ENCODE measurements around the gene NECAB3. TPM values are rescaled to one million over a fixed set of nuclear protein-coding genes. Genes with fewer than 3 reads are reported as not detected.
"Not testable (repeated sequence)": the region's sequence is repeated elsewhere in the genome, so short reads cannot be mapped to it uniquely, and the experiment has no call there.

The NECAB3 gene
- polyA plus RNA-seq, 3 donors: 11.4 to 15.0 (median 12.5) TPM

GRCh38 chr20:33698966-33699365 lies 24.7 kb upstream of the NECAB3 start:
- not testable (repeated sequence) for DNase-seq (ENCODE audit: low read depth in 3 of 3, low spot score in 2 of 3)

DNA sequence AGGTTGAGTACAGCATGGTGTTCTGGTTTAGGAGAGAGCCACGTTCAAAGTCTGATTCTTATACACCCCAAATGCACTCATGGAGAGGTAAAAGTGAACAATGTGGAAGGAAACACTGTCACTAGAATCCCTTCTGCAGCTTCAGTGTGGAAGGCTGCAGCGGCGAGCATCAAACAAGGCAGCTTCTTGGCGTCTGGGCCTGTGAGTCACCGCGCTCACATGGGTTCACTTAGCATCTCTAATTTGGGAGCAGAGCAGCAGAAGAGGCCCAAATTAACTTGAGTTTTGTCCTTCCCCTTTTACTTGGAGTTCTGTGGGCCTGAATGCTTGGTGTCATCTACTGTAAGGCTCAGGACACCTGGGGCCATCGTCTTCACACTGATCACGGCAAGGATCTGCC lies 22.9 kb upstream of the NECAB3 start:
- DNase-seq (ENCODE audit: low read depth in 3 of 3, low spot score in 2 of 3): no peak

DNA sequence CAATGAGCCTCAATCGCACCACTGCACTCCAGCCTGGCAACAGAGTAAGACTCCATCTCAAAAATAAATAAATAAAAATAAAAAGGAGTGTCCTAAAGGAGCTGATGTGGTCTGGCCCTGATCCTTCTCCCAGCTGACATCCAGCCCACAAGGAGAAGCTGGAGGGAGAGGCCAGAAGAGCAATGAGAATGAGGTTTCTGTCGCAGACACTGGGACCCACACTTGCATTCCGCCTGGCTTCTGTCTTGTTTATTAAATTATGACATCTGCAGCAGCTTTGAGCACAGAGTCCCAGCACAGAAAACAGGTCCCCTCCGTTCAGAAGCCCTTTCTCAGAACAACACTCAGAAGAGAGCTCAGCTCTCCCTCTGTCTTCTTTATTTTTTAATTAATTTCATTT lies 22.2 kb upstream of the NECAB3 start:
- no peak for DNase-seq (ENCODE audit: low read depth in 3 of 3, low spot score in 2 of 3)

- no peak for DNase-seq (ENCODE audit: low read depth in 3 of 3, low spot score in 2 of 3)
Measured at GRCh38 chr20:33694639-33695012, 20.4 kb upstream of the NECAB3 start.

DNA sequence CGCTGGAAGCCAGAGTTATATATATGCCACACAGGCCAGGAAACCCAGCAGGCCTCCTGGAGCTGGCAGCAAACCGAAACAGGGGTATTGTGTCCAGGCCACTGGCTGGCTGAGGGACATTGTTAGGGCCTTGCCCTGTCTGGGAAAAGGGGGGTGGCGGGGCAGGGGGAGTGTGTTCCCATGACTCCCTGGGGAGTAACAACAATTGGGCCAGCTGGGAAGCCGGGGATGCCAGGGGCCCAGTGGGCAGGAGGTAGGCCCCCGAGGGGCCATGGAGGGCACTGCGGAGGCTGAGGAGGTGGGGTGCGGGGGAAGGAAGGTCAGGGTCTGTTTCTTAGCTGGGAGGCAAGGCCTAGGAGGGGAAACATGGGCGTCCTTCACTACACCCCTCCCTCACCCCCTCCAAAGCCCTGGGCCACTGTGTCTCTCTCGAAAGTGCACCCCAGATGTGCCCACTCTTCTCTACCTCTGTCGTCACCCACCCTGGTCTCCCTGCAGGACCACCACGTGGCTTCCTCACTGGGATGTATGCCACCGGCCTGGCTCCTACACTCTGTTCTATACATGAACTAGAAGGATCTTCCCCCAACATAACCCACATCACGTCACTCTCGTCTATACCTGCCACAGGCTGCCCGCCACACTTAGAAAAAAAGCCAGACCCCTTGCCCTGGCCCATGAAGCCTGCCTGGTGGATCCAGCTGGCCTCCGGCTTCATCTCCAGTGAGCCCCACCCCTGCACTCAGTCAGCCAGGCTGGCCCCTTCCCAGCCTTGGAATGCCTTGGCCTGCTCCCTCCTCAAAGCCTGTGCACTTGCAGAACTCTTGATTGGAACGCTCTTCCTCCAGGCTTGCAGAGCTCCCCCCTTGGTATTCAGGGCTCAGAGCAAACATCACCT lies 19.8 kb upstream of the NECAB3 start:
- no peak for DNase-seq (ENCODE audit: low read depth in 3 of 3, low spot score in 2 of 3)

DNA sequence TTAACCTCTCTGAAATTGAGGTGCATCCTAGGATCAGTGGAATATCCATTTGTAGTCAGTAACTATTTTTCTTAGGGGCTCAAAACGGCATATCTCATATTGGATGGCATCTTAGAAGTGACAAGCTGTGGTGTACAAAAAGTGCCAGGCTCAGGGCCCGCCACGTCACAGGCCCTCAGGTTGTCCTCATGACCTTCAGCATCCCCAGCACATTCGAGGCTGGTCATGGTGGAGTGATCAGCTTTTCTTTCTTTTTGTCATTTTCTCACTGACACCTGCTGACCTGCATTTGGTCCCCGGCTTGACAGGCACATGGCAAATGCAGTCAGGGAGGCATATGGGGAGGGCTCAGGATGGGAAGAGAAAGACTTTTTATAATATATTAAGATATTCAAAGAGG lies 19.1 kb upstream of the NECAB3 start:
- DNase-seq (ENCODE audit: low read depth in 3 of 3, low spot score in 2 of 3): no peak

GRCh38 chr20:33689973-33690372 lies 15.7 kb upstream of the NECAB3 start:
- no peak for DNase-seq (ENCODE audit: low read depth in 3 of 3, low spot score in 2 of 3)

- no peak for DNase-seq (ENCODE audit: low read depth in 3 of 3, low spot score in 2 of 3)
Measured at GRCh38 chr20:33689493-33689892, 15.3 kb upstream of the NECAB3 start.

- DNase-seq (ENCODE audit: low read depth in 3 of 3, low spot score in 2 of 3): no peak
Measured at GRCh38 chr20:33688938-33689424, 14.8 kb upstream of the NECAB3 start.

GRCh38 chr20:33687993-33688937 lies 14.0 kb upstream of the NECAB3 start:
- no peak for DNase-seq (ENCODE audit: low read depth in 3 of 3, low spot score in 2 of 3)

DNA sequence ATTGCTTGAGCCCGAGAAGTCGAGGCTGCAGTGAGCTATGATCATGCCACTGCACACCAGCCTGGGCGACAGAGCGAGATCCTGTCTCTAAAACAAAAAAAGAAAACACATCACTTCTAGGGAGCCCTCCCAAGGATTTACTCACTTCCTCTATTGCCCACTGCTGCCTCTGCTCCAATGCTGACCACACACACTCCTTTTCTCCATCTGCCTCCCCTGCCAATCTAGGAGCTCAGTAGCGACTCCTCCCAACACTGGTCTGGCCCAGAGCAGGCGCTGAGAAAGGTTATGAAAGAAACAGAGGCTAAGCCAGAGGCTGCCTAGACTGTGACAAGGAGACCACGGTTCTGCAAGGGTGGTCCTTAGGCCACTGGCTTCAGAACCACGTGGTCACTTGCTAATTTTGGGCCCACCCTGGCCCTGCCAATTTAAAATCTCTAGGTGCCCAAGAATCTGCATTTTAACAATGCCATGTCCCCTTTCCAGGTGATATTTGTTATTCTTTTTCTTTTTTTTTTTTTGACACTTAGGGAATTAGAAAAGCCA lies 13.2 kb upstream of the NECAB3 start:
- no peak for DNase-seq (ENCODE audit: low read depth in 3 of 3, low spot score in 2 of 3)

DNA sequence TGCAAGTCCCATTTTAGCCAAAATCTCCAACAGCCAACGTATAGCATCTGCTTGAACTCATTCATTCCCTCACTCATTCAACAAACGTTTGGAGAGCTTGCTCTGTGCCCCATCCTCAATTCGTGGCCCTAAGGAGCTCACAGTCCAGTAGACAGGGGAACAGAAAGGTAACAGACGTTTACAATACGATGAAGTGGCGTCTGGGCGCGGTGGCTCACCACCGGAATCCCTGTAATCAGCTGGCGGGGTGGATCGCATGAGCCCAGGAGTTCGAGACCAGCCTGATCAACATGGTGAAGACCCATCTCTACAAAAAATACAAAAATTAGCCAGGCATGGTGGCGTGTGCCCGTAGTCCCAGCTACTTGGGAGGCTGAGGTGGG lies 12.7 kb upstream of the NECAB3 start:
- DNase-seq (ENCODE audit: low read depth in 3 of 3, low spot score in 2 of 3): no peak

DNA sequence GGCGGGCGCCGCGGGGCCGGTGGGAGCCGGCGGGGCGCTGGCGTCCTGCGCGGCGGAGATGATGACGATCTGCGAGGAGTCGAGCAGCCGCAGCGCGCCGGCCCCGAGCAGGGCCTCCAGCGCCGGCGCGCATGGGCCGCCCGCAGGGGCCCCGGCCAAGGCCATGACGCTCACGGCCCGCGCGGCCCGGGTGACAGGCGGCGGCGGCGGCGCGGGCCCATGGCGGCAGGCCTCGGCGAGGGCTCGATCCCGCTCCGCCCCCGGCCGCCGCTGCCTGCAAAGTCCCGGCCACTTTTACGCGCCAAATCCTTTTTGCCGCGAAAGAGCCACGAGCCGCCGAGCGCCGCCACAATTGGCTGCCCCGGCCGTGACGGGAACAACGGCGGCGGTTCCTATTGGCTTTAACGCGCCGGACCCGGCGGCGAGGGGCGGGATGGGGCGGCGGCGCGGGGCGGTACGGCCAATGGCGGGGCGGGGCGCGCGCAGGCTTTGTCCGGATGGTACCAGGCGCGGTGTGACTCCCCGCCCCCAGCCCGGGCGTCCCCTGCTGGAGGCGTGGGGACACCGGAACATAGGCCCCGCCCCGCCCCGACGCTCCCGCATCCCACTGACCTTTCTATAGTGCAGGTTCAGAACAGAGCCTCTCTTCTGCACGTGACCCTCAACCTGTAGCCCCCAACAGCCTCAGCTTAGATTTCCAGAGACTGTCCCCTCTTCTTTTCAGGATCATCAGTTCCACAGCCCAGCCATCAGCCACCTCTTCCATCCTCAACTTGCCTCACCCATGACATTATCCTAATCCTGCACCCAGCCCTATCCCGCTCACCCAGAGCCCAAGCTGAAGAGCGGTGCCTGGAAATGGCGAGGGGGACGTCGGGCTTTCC lies 12.1 kb upstream of the NECAB3 start, which contains the start of gene E2F1:
Gene E2F1, minus strand, starts transcription at position 286 of the 884 bp plus-strand sequence. Its CDS starts 121 bp downstream, at position 165.
- peak in 2 of 3 donors; percentile 83 to 85 for DNase-seq (ENCODE audit: low read depth in 3 of 3, low spot score in 2 of 3)

DNA sequence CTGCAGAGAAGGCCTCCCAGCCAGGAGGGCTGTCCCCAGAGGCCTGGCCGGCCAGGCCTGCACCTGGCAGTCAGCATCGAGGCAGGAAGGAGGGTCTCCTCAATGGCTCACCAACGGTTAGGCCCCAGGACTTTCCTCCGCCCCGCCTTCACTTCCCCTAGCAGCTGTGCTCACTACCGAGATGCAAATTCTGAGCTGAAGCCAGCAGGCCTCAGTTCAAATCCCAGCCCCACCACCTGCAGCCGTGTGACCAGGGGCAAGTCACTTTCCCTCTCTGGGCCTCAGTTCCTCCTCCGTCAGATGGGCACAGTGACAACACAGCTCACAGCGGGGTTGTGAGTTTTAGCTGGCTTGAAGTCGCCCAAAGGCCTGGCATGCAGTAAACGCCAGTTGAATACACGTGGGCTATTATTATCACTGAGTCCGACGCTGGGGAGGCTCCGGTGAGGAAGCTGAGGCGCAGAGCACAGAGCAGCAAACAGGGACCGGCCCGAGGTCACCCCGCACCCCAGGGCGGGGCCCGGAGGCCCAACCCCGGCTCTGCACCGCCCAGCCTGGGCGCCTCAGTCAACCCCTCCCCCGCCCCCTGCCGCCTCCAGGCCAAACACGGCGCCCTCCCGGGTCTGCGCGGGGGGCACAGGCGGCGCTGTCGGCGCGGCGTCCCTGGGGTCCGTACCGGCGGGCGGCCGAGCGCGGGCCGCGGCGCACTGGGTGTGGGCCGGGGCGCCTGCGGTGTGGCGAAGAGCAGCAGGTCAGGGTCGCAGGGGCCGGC lies 11.3 kb upstream of the NECAB3 start:
- no peak for DNase-seq (ENCODE audit: low read depth in 3 of 3, low spot score in 2 of 3)

DNA sequence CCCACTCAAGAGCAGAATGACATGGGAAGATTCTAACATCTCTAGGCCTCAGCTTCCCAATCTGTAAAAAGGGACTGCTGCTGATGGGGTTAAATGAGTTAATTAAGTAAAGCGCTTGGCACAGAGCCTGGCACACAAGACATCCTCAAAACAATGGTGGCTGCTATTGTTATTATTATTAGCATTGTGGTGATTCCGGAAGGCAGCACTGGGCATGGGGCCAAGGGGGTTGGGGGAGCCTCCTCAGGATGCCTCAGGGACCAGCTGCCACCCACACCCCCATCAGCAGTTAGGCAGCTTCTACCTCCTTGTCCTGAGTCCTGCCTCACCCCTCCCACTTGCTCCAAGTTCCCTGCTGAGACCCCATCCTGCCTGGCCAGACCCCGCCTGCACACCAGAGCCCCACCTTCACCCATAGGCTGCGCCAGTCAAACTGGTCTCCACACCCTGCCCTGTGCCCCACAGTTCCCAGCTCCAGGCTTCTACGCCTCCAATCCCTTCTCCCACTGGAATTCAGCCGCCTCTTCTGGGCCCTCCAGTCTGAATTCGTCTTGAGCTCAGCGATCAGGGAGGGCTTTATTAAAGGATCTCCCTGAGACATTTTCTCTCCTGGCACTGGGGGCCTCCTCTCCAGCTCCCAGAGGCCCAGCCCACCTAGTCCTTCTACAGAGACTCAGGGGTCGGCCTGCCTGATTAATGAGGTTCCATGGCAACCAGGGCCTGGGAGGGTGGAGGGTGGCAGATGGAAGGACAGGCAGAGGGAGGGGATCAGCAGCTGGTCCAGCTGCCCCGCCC lies 10.5 kb upstream of the NECAB3 start:
- no peak for DNase-seq (ENCODE audit: low read depth in 3 of 3, low spot score in 2 of 3)

DNA sequence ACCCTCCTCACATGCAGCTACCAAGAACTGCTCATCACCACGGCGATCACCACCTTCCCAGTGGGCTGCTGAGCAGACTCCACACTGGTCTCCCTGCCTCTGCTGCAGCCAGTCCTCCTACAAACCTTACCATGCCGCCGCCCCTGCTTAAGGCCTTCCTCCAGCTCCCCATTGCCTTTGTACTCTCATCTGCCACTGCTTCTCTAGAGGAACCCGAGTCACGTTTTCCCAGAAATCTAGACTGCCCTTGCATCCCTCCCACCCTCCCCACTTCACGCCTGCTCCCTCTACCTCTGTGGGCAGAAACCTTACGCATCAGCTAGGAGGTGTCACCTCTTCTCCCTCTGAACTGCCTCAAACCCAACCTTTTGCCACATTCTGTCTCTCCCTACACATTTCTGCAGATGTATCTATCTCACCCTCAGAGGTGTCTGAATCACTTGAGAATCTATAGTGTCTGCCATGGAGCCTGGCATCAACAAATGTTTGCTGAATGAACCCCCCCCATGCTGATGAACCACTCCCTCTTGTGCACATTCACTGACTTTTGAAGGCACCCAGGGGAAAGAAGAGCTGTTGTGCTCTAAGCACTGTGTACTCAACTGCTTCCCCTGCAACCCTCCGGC lies 7.6 kb upstream of the NECAB3 start:
- DNase-seq (ENCODE audit: low read depth in 3 of 3, low spot score in 2 of 3): no peak

- no peak for DNase-seq (ENCODE audit: low read depth in 3 of 3, low spot score in 2 of 3)
Measured at GRCh38 chr20:33681288-33681687, 7.1 kb upstream of the NECAB3 start.

DNA sequence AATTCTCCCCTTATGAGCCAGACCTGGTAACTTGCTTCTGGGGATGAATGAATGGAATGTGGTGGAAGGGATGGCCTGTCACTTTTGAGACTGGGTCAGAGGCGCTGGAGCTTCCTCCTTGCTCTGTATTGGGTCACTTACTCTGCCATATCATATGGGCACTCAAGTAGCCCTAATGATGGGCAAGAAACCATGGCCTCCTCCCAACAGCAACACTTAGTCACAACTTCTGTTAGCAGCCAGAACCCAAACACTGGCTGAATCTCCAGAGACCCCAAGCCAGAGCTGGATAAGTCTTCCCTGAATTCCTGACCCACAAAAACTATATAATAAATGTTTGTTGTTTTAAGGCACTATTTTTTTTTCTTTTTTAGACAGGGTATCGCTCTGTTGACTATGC lies 6.5 kb upstream of the NECAB3 start:
- no peak for DNase-seq (ENCODE audit: low read depth in 3 of 3, low spot score in 2 of 3)
